WTC11 (cell line): ENCODE measurements around the gene POLE4. TPM values are rescaled to one million over a fixed set of nuclear protein-coding genes. Genes with fewer than 3 reads are reported as not detected.

Experiments
- ATAC-seq: fragments of 200-7000 bp; cut with Tn5 transposase; 2 replicates; pipeline ENCODE4 v1.10.0; 2021; ENCODE audit warnings: mild to moderate bottlenecking, moderate library complexity
- CTCF ChIA-PET: fragments of 300-600 bp; sonication (Branson Sonifier 250); formaldehyde crosslinking; loops from one replicate; lab custom pipeline; 2021; ENCODE audit warnings: antibody characterized with exemption; lab: Charles Lee
- POLR2A ChIA-PET: fragments of 350-600 bp; sonication (Branson Sonifier 250); formaldehyde crosslinking; loops from one replicate; lab custom pipeline; 2021; ENCODE audit warnings: antibody characterized with exemption; lab: Charles Lee
- DNase-seq: peaks from one replicate; pipeline ENCODE4 v3.0.0; 2021; ENCODE audit warnings: low spot score
- H3K27ac Mint-ChIP-seq: 2 replicates; pipeline ENCODE4 v1.8.0; 2021; ENCODE audit warnings: mixed read lengths
- H3K27me3 Mint-ChIP-seq: 2 replicates; pipeline ENCODE4 v1.8.0; 2021; ENCODE audit warnings: low read depth, mild to moderate bottlenecking, moderate library complexity, mixed read lengths
- H3K36me3 Mint-ChIP-seq: 2 replicates; pipeline ENCODE4 v1.8.0; 2021; ENCODE audit warnings: mixed read lengths
- H3K4me1 Mint-ChIP-seq: 2 replicates; pipeline ENCODE4 v1.8.0; 2022; ENCODE audit warnings: mixed read lengths
- H3K4me3 Mint-ChIP-seq: 2 replicates; pipeline ENCODE4 v1.8.0; 2021; ENCODE audit warnings: mild to moderate bottlenecking, moderate library complexity, mixed read lengths
- H3K9me3 Mint-ChIP-seq: 2 replicates; pipeline ENCODE4 v1.8.0; 2021; ENCODE audit warnings: mixed read lengths
- AR ChIP-seq: fragments of 250-450 bp; sonication (Bioruptor Pico); IDR thresholded peaks from 2 replicates; pipeline ENCODE4 v1.9.0; 2021; ENCODE audit warnings: mild to moderate bottlenecking
- ATF1 ChIP-seq: sonication (generic); formaldehyde crosslinking; IDR thresholded peaks from 2 replicates; pipeline ENCODE4 v1.8.1; 2023; ENCODE audit warnings: mild to moderate bottlenecking, moderate library complexity, missing genetic modification reagents
- ATF3 ChIP-seq: sonication (generic); formaldehyde crosslinking; conservative IDR thresholded peaks from 2 replicates; pipeline ENCODE4 v1.8.1; 2022; ENCODE audit warnings: mild to moderate bottlenecking, missing genetic modification reagents
- CREB1 ChIP-seq: sonication (generic); formaldehyde crosslinking; IDR thresholded peaks from 2 replicates; pipeline ENCODE4 v1.8.0; 2023; ENCODE audit warnings: mild to moderate bottlenecking, missing genetic modification reagents
- EMX1 ChIP-seq: fragments of 250-450 bp; sonication (Bioruptor Pico); IDR thresholded peaks from 2 replicates; pipeline ENCODE4 v1.8.0; 2021; ENCODE audit warnings: mild to moderate bottlenecking
- ETV6 ChIP-seq: sonication (generic); formaldehyde crosslinking; IDR thresholded peaks from 2 replicates; pipeline ENCODE4 v1.8.1; 2022; ENCODE audit warnings: mild to moderate bottlenecking, missing genetic modification reagents
- GABPB1 ChIP-seq: sonication (generic); formaldehyde crosslinking; IDR thresholded peaks from 2 replicates; pipeline ENCODE4 v1.8.1; 2023; ENCODE audit warnings: mild to moderate bottlenecking, missing genetic modification reagents
- HMGA2 ChIP-seq: fragments of 250-450 bp; sonication (Bioruptor Pico); IDR thresholded peaks from 2 replicates; pipeline ENCODE4 v1.4.0; 2021; ENCODE audit warnings: mild to moderate bottlenecking, moderate library complexity
- JUN ChIP-seq: sonication (generic); formaldehyde crosslinking; IDR thresholded peaks from 2 replicates; pipeline ENCODE4 v1.8.0; 2023; ENCODE audit warnings: mild to moderate bottlenecking, missing genetic modification reagents
- MXD4 ChIP-seq: fragments of 250-450 bp; sonication (Bioruptor Pico); IDR thresholded peaks from 2 replicates; pipeline ENCODE4 v1.8.0; 2021; ENCODE audit warnings: mild to moderate bottlenecking, moderate library complexity, borderline replicate concordance
- MYBL2 ChIP-seq: sonication (generic); formaldehyde crosslinking; IDR thresholded peaks from 2 replicates; pipeline ENCODE4 v1.8.1; 2023; ENCODE audit warnings: mild to moderate bottlenecking, moderate library complexity, missing genetic modification reagents
- NFATC4 ChIP-seq: fragments of 250-450 bp; sonication (Bioruptor Pico); IDR thresholded peaks from 2 replicates; pipeline ENCODE4 v1.9.0; 2021; ENCODE audit warnings: mild to moderate bottlenecking
- NR2C2 ChIP-seq: sonication (generic); formaldehyde crosslinking; IDR thresholded peaks from 2 replicates; pipeline ENCODE4 v1.8.0; 2022; ENCODE audit warnings: mild to moderate bottlenecking, missing genetic modification reagents
- NR3C1 ChIP-seq: sonication (generic); formaldehyde crosslinking; conservative IDR thresholded peaks from 2 replicates; pipeline ENCODE4 v1.8.1; 2023; ENCODE audit warnings: low read depth, mild to moderate bottlenecking, missing genetic modification reagents
- PRRX2 ChIP-seq: fragments of 250-450 bp; sonication (Bioruptor Pico); IDR thresholded peaks from 2 replicates; pipeline ENCODE4 v1.8.0; 2021; ENCODE audit warnings: mild to moderate bottlenecking
- SMAD3 ChIP-seq: sonication (generic); formaldehyde crosslinking; IDR thresholded peaks from 2 replicates; pipeline ENCODE4 v1.8.0; 2022; ENCODE audit warnings: missing genetic modification reagents, mild to moderate bottlenecking, borderline replicate concordance
- SMAD4 ChIP-seq: sonication (generic); formaldehyde crosslinking; IDR thresholded peaks from 2 replicates; pipeline ENCODE4 v1.8.0; 2022; ENCODE audit warnings: mild to moderate bottlenecking, missing genetic modification reagents
- TEAD4 ChIP-seq: sonication (generic); formaldehyde crosslinking; IDR thresholded peaks from 2 replicates; pipeline ENCODE4 v1.8.0; 2022; ENCODE audit warnings: mild to moderate bottlenecking, missing genetic modification reagents
- TP53 ChIP-seq: sonication (generic); formaldehyde crosslinking; IDR thresholded peaks from 2 replicates; pipeline ENCODE4 v1.8.1; 2023; ENCODE audit warnings: mild to moderate bottlenecking, missing genetic modification reagents
- ZBTB21 ChIP-seq: sonication (generic); formaldehyde crosslinking; IDR thresholded peaks from 2 replicates; pipeline ENCODE4 v1.8.1; 2023; ENCODE audit warnings: mild to moderate bottlenecking, missing genetic modification reagents, borderline replicate concordance
- ZNF138 ChIP-seq: sonication (generic); formaldehyde crosslinking; conservative IDR thresholded peaks from 2 replicates; pipeline ENCODE4 v1.8.1; 2022; ENCODE audit warnings: mild to moderate bottlenecking, moderate library complexity, missing genetic modification reagents
- ZNF281 ChIP-seq: sonication (generic); formaldehyde crosslinking; IDR thresholded peaks from 2 replicates; pipeline ENCODE4 v1.8.0; 2023; ENCODE audit warnings: mild to moderate bottlenecking, missing genetic modification reagents
- ZNF512 ChIP-seq: sonication (generic); formaldehyde crosslinking; IDR thresholded peaks from 2 replicates; pipeline ENCODE4 v1.8.1; 2022; ENCODE audit warnings: missing genetic modification reagents, borderline replicate concordance
- ZNF671 ChIP-seq: fragments of 250-450 bp; sonication (Bioruptor Pico); IDR thresholded peaks from 2 replicates; pipeline ENCODE4 v1.8.0; 2021; ENCODE audit warnings: mild to moderate bottlenecking
- total RNA-seq: library from RNA; stranded (reverse); gene quantifications from 3 replicates; pipeline ENCODE4 v1.2.3, GENCODE V29; 2021
- TF ChIP-seq, protein P1 (sequence below): fragments of 250-450 bp; sonication (Bioruptor Pico); IDR thresholded peaks from 2 replicates; pipeline ENCODE4 v1.9.0; 2021; ENCODE audit warnings: mild to moderate bottlenecking
- TF ChIP-seq, protein P2 (sequence below): fragments of 200-600 bp; IDR thresholded peaks from 2 replicates; pipeline ENCODE4 v1.8.0; 2022; ENCODE audit warnings: antibody characterized with exemption

Gene POLE4
- total RNA-seq, 1 experiment from 2014 or later, result 31.5 TPM

DNA sequence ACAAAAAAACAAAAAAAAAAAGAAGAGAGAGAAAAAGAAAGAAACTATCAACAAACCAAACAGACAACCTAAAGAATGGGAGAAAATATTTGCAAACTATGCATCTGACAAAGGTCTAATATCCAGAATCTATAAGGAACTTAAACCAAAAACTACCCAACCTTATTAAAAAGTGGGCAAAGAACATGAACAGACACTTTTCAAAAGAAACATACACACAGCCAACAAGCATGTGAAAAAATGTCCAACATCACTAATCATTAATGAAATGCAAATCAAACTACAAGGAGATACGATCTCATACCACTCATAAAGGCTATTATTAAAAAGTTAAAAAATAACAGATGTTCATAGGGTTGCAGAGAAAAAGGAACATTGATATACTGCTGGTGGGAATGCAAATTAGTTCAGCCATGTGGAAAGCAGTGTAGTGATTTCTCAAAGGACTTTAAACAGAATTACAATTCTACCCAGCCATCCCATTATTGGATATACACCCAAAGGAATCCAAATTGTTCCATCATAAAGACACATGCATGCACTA lies 7.2 kb upstream of the POLE4 start:
- Mint-ChIP-seq H3K27ac (no peak overlapping the region), H3K4me1 (peaks cover 15% of the 10 kb centered on the region), H3K4me3 (no peak overlapping the region; the same call in 1 of the 2 replicates), H3K9me3 (peaks cover 62% of the 10 kb centered on the region), H3K27me3 (peaks cover 12% of the 10 kb centered on the region), H3K36me3 (peaks cover 50% of the 10 kb centered on the region)
- CTCF ChIA-PET, result no interaction called here
- DNase-seq (no peak), ATAC-seq (no peak)
- POLR2A ChIA-PET, result no interaction called here
- no peak for TF ChIP-seq MYBL2
- no peak for TF ChIP-seq PRRX2 (CRISPR knock-in tag)
- no peak for TF ChIP-seq ZNF281 (CRISPR knock-in tag)
- TF ChIP-seq, protein P1, sequence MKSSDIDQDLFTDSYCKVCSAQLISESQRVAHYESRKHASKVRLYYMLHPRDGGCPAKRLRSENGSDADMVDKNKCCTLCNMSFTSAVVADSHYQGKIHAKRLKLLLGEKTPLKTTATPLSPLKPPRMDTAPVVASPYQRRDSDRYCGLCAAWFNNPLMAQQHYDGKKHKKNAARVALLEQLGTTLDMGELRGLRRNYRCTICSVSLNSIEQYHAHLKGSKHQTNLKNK, result no peak
- no peak for TF ChIP-seq TP53
- TF ChIP-seq SMAD4 (CRISPR knock-in tag), result no peak
- TF ChIP-seq HMGA2 (CRISPR knock-in tag), result no peak
- TF ChIP-seq NFATC4 (CRISPR knock-in tag), result no peak
- no peak for TF ChIP-seq ZNF671 (CRISPR knock-in tag)
- no peak for TF ChIP-seq SMAD3 (CRISPR knock-in tag)
- no peak for TF ChIP-seq JUN (CRISPR knock-in tag)
- TF ChIP-seq, protein P2, sequence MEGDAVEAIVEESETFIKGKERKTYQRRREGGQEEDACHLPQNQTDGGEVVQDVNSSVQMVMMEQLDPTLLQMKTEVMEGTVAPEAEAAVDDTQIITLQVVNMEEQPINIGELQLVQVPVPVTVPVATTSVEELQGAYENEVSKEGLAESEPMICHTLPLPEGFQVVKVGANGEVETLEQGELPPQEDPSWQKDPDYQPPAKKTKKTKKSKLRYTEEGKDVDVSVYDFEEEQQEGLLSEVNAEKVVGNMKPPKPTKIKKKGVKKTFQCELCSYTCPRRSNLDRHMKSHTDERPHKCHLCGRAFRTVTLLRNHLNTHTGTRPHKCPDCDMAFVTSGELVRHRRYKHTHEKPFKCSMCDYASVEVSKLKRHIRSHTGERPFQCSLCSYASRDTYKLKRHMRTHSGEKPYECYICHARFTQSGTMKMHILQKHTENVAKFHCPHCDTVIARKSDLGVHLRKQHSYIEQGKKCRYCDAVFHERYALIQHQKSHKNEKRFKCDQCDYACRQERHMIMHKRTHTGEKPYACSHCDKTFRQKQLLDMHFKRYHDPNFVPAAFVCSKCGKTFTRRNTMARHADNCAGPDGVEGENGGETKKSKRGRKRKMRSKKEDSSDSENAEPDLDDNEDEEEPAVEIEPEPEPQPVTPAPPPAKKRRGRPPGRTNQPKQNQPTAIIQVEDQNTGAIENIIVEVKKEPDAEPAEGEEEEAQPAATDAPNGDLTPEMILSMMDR, result no peak
- TF ChIP-seq MXD4 (CRISPR knock-in tag), result no peak

DNA sequence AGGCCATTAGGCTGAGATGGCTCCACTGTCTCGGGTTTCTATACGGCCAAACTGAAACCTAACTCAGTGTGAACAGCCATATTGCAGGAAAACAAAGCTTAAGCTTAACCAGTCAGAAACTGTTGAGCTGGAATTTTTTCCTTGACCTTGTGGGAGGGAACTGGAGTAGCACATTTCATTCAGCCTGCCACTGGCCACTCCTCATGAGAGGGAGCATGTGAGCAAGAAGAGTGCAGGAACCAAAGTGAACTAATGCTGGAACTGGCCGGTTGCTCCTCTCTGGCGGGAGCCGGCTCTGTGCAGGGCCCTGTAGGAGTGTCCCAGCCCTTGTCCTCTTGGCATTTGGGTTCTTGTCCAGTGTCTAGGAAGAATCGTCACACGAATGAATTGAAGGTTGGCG lies 5.9 kb upstream of the POLE4 start:
- POLR2A ChIA-PET, result no interaction called here
- peaks cover 25% of the 10 kb centered on the region for H3K27me3 Mint-ChIP-seq
- peaks cover 43% of the 10 kb centered on the region for H3K36me3 Mint-ChIP-seq
- H3K9me3 Mint-ChIP-seq, result peaks cover 52% of the 10 kb centered on the region
- ATAC-seq, result no peak
- H3K4me3 Mint-ChIP-seq, result no peak overlapping the region
- no peak overlapping the region for H3K27ac Mint-ChIP-seq
- H3K4me1 Mint-ChIP-seq, result peaks cover 11% of the 10 kb centered on the region
- CTCF ChIA-PET, result no interaction called here
- no peak for DNase-seq
- no peak for TF ChIP-seq ZBTB21 (CRISPR knock-in tag)
- TF ChIP-seq ETV6 (CRISPR knock-in tag), result no peak
- TF ChIP-seq NFATC4 (CRISPR knock-in tag), result no peak
- TF ChIP-seq ZNF512 (CRISPR knock-in tag), result no peak
- TF ChIP-seq ATF1 (CRISPR knock-in tag), result no peak
- TF ChIP-seq EMX1 (CRISPR knock-in tag), result no peak
- no peak for TF ChIP-seq NR2C2 (CRISPR knock-in tag)
- TF ChIP-seq AR (CRISPR knock-in tag), result no peak
- no peak for TF ChIP-seq SMAD3 (CRISPR knock-in tag)
- no peak for TF ChIP-seq TEAD4 (CRISPR knock-in tag)
- no peak for TF ChIP-seq ZNF138 (CRISPR knock-in tag)
- no peak for TF ChIP-seq NR3C1
- TF ChIP-seq, protein P2, result no peak
- TF ChIP-seq GABPB1 (CRISPR knock-in tag), result no peak
- TF ChIP-seq CREB1, result no peak
- TF ChIP-seq ATF3 (CRISPR knock-in tag), result no peak
